Heart left ventricle (tissue), 13 donors: Measurements from ENCODE around the gene LRRC41.

Experiments
- POLR2A ChIP-seq, 2 donors: fragments of 450-650 bp; IDR thresholded peaks; one replicate each; pipeline ENCODE4 v1.6.1; 2017; ENCODE audit warnings: antibody characterized with exemption in 2 of 2, mild to moderate bottlenecking in 2 of 2, moderate library complexity in 2 of 2
- TF ChIP-seq, protein P1 (sequence below), 12 donors: fragments of 200-600 bp; sonication (generic) in 4 of 12; IDR thresholded peaks; one replicate each; pipeline versions ENCODE4 v1.5.0 to v1.8.0; 2018 to 2022; ENCODE audit warnings: antibody characterized with exemption in 12 of 12, mild to moderate bottlenecking in 5 of 12
- donor health status: ischemic (EF 13 %, LVEDD 7.1; RV severe dilation, severe dysfunction).
- donor health status: DM: no; HTN: yes; CAD: no.
- donor health status: DM: no; HTN: no; CAD: no.
- donor health status: ischemic (EF 25% LVEDD 6.9; RV normal size, moderate dysfunction).
- donor health status: ischemic (EF 25% LVEDD 5.7; RV mildly dilated, moderate dysfunction).
- donor health status: ischemic (EF 35%, LVEDD 5.7; RV mildly dilated, moderate dysfunction).
- donor health status: nonischemic (EF 11% LVEDD 7.7; RV severe dilation, severe dysfunction).
- donor health status: DM: yes; HTN: yes; CAD: no.
- donor health status: PGD.
- donor health status: ischemic (EF 29% LVEDD 5.4; RV normal size, mild dysfunction).
- donor health status: nonischemic (EF 23%, LVEDD 6.1; RV moderate dilation, normal function).

DNA sequence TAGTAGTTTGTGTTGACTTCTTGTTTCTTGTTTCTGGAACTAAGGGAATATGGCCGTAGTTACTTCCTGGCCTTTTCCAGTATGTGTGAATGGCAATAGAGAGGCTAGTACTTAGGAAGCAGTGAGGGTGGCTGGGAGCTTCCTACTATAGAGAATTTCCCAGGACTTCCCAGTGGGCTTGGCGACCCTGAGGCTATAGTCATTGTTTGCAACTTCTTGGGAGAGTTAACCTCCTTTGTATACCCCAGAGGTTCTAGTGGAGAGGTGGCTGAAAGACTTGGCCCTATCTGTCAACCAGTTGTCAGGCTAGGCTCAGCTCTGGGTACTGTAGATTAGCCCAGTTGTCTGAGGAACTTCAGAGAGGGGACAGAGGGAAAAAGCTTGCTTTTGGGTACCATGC lies 40.3 kb downstream of the LRRC41 start:
- TF ChIP-seq, protein P1, sequence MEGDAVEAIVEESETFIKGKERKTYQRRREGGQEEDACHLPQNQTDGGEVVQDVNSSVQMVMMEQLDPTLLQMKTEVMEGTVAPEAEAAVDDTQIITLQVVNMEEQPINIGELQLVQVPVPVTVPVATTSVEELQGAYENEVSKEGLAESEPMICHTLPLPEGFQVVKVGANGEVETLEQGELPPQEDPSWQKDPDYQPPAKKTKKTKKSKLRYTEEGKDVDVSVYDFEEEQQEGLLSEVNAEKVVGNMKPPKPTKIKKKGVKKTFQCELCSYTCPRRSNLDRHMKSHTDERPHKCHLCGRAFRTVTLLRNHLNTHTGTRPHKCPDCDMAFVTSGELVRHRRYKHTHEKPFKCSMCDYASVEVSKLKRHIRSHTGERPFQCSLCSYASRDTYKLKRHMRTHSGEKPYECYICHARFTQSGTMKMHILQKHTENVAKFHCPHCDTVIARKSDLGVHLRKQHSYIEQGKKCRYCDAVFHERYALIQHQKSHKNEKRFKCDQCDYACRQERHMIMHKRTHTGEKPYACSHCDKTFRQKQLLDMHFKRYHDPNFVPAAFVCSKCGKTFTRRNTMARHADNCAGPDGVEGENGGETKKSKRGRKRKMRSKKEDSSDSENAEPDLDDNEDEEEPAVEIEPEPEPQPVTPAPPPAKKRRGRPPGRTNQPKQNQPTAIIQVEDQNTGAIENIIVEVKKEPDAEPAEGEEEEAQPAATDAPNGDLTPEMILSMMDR (IDR thresholded peaks at IDR 0.05): no peak
- TF ChIP-seq POLR2A (IDR thresholded peaks at IDR 0.05): no peak
